A549 (cell line): ENCODE results near the gene CDK5R1. TPM values are rescaled to one million over a fixed set of nuclear protein-coding genes. Genes with fewer than 3 reads are reported as not detected.

Experiments used
- ATAC-seq, 2 experiments: fragments of 200-7000 bp in 1 of 2; fragments of >200 bp in 1 of 2; cut with Nextera tagmentation in 1 of 2; cut with Tn5 transposase in 1 of 2; 3 replicates each; pipeline versions ENCODE4 v1.8.0 to v1.9.1; 2018 to 2020; ENCODE audit warnings: mild to moderate bottlenecking in 1 of 2, moderate library complexity in 1 of 2
- CTCF ChIA-PET: fragments of 300-600 bp; sonication (Branson Sonifier 250); formaldehyde crosslinking; extraction: SDS; loops from one replicate; lab custom pipeline; 2021; ENCODE audit warnings: antibody characterized with exemption, inconsistent platforms; lab: Yijun Ruan, JAX
- POLR2A ChIA-PET: fragments of 350-600 bp; formaldehyde crosslinking; extraction: SDS; loops from one replicate; lab custom pipeline; 2021; ENCODE audit warnings: antibody characterized with exemption, inconsistent platforms; lab: Yijun Ruan, JAX
- DNase-seq, 2 experiments: peaks; one replicate each; pipeline versions ENCODE4 v3.0.0 to v3.0.0-alpha.2; 2011 to 2016; ENCODE audit warnings: low read depth in 1 of 2, low spot score in 1 of 2
- FAIRE-seq: peaks from 2 replicates; lab custom pipeline; 2011; peaks lifted over from hg19 to GRCh38; lab: Jason Lieb, UNC
- H3K27ac ChIP-seq, 2 experiments: fragments of >200 bp; sonication (Bioruptor Twin); formaldehyde crosslinking; 3 replicates each; pipeline ENCODE4 v1.5.1; 2016 to 2017
- H3K4me1 ChIP-seq: fragments of >200 bp; sonication (Bioruptor Twin); formaldehyde crosslinking; 3 replicates; pipeline ENCODE4 v1.6.1; 2016
- H3K4me2 ChIP-seq: fragments of >200 bp; sonication (Bioruptor Twin); formaldehyde crosslinking; 3 replicates; pipeline ENCODE4 v1.6.1; 2016
- H3K4me3 ChIP-seq: fragments of >200 bp; sonication (Bioruptor Twin); formaldehyde crosslinking; 3 replicates; pipeline ENCODE4 v1.5.1; 2016
- H3K9me3 ChIP-seq: fragments of >200 bp; sonication (Bioruptor Twin); formaldehyde crosslinking; 3 replicates; pipeline ENCODE4 v1.6.1; 2016
- BCL3 ChIP-seq: fragments of >200 bp; sonication (Bioruptor Twin); formaldehyde crosslinking; IDR thresholded peaks from 3 replicates; pipeline ENCODE4 v1.6.1; 2016
- BHLHE40 ChIP-seq: IDR thresholded peaks from 2 replicates; pipeline ENCODE4 v1.6.1; 2012; ENCODE audit warnings: low read depth, low read length, inconsistent platforms
- CHD2 ChIP-seq: fragments of 150-350 bp; IDR thresholded peaks from 2 replicates; pipeline ENCODE4 v1.6.1; 2014; ENCODE audit warnings: low read length; ENCODE audit not compliant: partially characterized antibody
- EHF ChIP-seq: fragments of 250-450 bp; sonication (Bioruptor Pico); IDR thresholded peaks from 2 replicates; pipeline ENCODE4 v1.5.0; 2020; ENCODE audit warnings: mild to moderate bottlenecking
- EP300 ChIP-seq, 2 experiments: fragments of >200 bp; sonication (Bioruptor Twin); formaldehyde crosslinking; IDR thresholded peaks; 2 replicates in 1 of 2; 3 replicates in 1 of 2; pipeline ENCODE4 v1.6.1; 2016 to 2017
- FOSB ChIP-seq: fragments of 250-450 bp; sonication (Bioruptor Pico); IDR thresholded peaks from 2 replicates; pipeline ENCODE4 v1.5.0; 2020; ENCODE audit warnings: mild to moderate bottlenecking, moderate library complexity
- FOSL2 ChIP-seq, 2 experiments: fragments of 450-650 bp in 1 of 2; fragments of >200 bp in 1 of 2; sonication (Bioruptor Twin) in 1 of 2; formaldehyde crosslinking; IDR thresholded peaks; 2 replicates each; pipeline versions ENCODE4 v1.5.0 to v1.6.1; 2016 to 2020; ENCODE audit warnings: mild to moderate bottlenecking in 1 of 2, moderate library complexity in 1 of 2
- FOXS1 ChIP-seq: fragments of 250-450 bp; sonication (Bioruptor Pico); IDR thresholded peaks from 2 replicates; pipeline ENCODE4 v1.5.0; 2020; ENCODE audit warnings: mild to moderate bottlenecking, moderate library complexity
- HES2 ChIP-seq: fragments of >200 bp; sonication (Bioruptor Twin); formaldehyde crosslinking; IDR thresholded peaks from 2 replicates; pipeline ENCODE4 v1.6.1; 2016
- HMGXB4 ChIP-seq: fragments of 250-450 bp; sonication (Bioruptor Pico); IDR thresholded peaks from 2 replicates; pipeline ENCODE4 v1.5.0; 2021; ENCODE audit warnings: mild to moderate bottlenecking, moderate library complexity, borderline replicate concordance
- JUN ChIP-seq, 2 experiments: fragments of >200 bp; sonication (Bioruptor Twin); formaldehyde crosslinking; IDR thresholded peaks; 2 replicates in 1 of 2; 3 replicates in 1 of 2; pipeline ENCODE4 v1.6.1; 2016 to 2017
- KDM1A ChIP-seq: fragments of 200-600 bp; sonication (generic); IDR thresholded peaks from 2 replicates; pipeline ENCODE4 v1.6.1; 2016; ENCODE audit warnings: low read depth, mild to moderate bottlenecking
- KDM5A ChIP-seq: fragments of 200-600 bp; sonication (generic); IDR thresholded peaks from 2 replicates; pipeline ENCODE4 v1.6.1; 2016; ENCODE audit warnings: antibody characterized with exemption, mild to moderate bottlenecking
- MAFK ChIP-seq: fragments of 450-650 bp; IDR thresholded peaks from 2 replicates; pipeline ENCODE4 v1.6.1; 2014; ENCODE audit not compliant: partially characterized antibody
- MAX ChIP-seq: IDR thresholded peaks from 2 replicates; pipeline ENCODE4 v1.6.1; 2012
- MAZ ChIP-seq: fragments of 150-350 bp; IDR thresholded peaks from 2 replicates; pipeline ENCODE4 v1.6.1; 2014; ENCODE audit warnings: antibody characterized with exemption, low read depth, low read length, borderline replicate concordance
- MYC ChIP-seq: IDR thresholded peaks from 2 replicates; pipeline ENCODE4 v1.6.1; 2012; ENCODE audit warnings: mild to moderate bottlenecking, inconsistent platforms, low read length, improper control_type of control experiment, borderline replicate concordance
- NFE2L2 ChIP-seq: fragments of 150-350 bp; conservative IDR thresholded peaks from 2 replicates; pipeline ENCODE4 v1.6.1; 2014; ENCODE audit warnings: low read length
- NPAS2 ChIP-seq: fragments of 250-450 bp; sonication (Bioruptor Pico); IDR thresholded peaks from 2 replicates; pipeline ENCODE4 v1.8.0; 2022; ENCODE audit warnings: mild to moderate bottlenecking, moderate library complexity, borderline replicate concordance
- NR3C1 ChIP-seq: fragments of >200 bp; sonication (Bioruptor Twin); formaldehyde crosslinking; IDR thresholded peaks from 3 replicates; pipeline ENCODE4 v1.6.1; 2017
- POLR2A ChIP-seq: IDR thresholded peaks from 2 replicates; pipeline ENCODE4 v1.6.1; 2012; ENCODE audit warnings: mild to moderate bottlenecking, low read length
- RAD21 ChIP-seq, 2 experiments: fragments of >200 bp in 1 of 2; sonication (Bioruptor Twin) in 1 of 2; formaldehyde crosslinking in 1 of 2; IDR thresholded peaks in 1 of 2; conservative IDR thresholded peaks in 1 of 2; 2 replicates in 1 of 2; 3 replicates in 1 of 2; pipeline ENCODE4 v1.6.1; 2012 to 2018; ENCODE audit warnings: inconsistent platforms in 1 of 2
- RCOR1 ChIP-seq: fragments of 150-350 bp; IDR thresholded peaks from 2 replicates; pipeline ENCODE4 v1.6.1; 2014; ENCODE audit warnings: antibody characterized with exemption, low read length, low read depth
- REST ChIP-seq: fragments of 200-600 bp; sonication (generic); IDR thresholded peaks from 2 replicates; pipeline ENCODE4 v1.6.1; 2016; ENCODE audit warnings: antibody characterized with exemption, mild to moderate bottlenecking, moderate library complexity
- RFX5 ChIP-seq: fragments of 450-650 bp; IDR thresholded peaks from 2 replicates; pipeline ENCODE4 v1.7.1; 2014; ENCODE audit warnings: antibody characterized with exemption, mild to moderate bottlenecking, moderate library complexity
- SMC3 ChIP-seq: fragments of >200 bp; sonication (Bioruptor Twin); formaldehyde crosslinking; IDR thresholded peaks from 3 replicates; pipeline ENCODE4 v1.6.1; 2018; ENCODE audit warnings: inconsistent platforms
- TFCP2L1 ChIP-seq: fragments of 250-450 bp; sonication (Bioruptor Pico); IDR thresholded peaks from 2 replicates; pipeline ENCODE4 v1.5.0; 2021; ENCODE audit warnings: mild to moderate bottlenecking
- TP53 ChIP-seq: fragments of 250-450 bp; sonication (Bioruptor Pico); IDR thresholded peaks from 2 replicates; pipeline ENCODE4 v1.5.0; 2021; ENCODE audit warnings: mild to moderate bottlenecking, moderate library complexity
- USF2 ChIP-seq: fragments of 450-650 bp; IDR thresholded peaks from 2 replicates; pipeline ENCODE4 v1.6.1; 2014; ENCODE audit warnings: antibody characterized with exemption
- WGBS: methylation state at CpG from one replicate; pipeline ENCODE4 v1.1.6; 2017; ENCODE audit errors: missing lambda C conversion rate; 5-methylcytosine and 5-hydroxymethylcytosine counted together
- polyA plus RNA-seq, 4 experiments: library from polyadenylated mRNA; depleted of rRNA in 3 of 4; stranded (reverse); fragments of >200 nt; fragmentation: RNase III in 1 of 4; extraction: RNeasy Plus Mini Kit Qiagen cat#74134 plus additional on column Dnase treatment in 1 of 4; gene quantifications; 2 replicates in 3 of 4; 3 replicates in 1 of 4; pipeline ENCODE4 v1.2.3, GENCODE V29; 2011 to 2017

CDK5R1 gene
- polyA plus RNA-seq, 2 of the 4 experiments (the other 2 are of a cell fraction), result 0.93 to 2.8 TPM

- TF ChIP-seq NFE2L2 (no peak), MAX (no peak), TP53 (CRISPR knock-in tag) (no peak), RCOR1 (no peak)
These were observed 42.9 kb upstream of the CDK5R1 start (continued) for GRCh38 chr17:32443827-32444300.

- Histone ChIP-seq H3K4me2 (peak within 1 kb of the TSS; percentile 90), H3K4me1 (peaks cover 19% of the 10 kb centered on the region), H3K9me3 (no peaks in the 10 kb centered on the region), H3K27ac (peak within 1 kb of the TSS; percentile 95 to 97), H3K4me3 (peak within 1 kb of the TSS; percentile 92)
- ChIA-PET POLR2A (interaction anchor here (0.6 to 2.0 kb wide), 13 partner anchors 9 to 433 kb away, joined by 3 to 7 read pairs (median 3); partner anchors contain the start of genes CDK5R1, MYO1D and ZNF207), CTCF (interaction anchor here (0.6 to 9.8 kb wide), 40 partner anchors 9 to 1686 kb away, joined by 3 to 138 read pairs (median 6); partner anchors contain the start of genes C17orf75 and CDK5R1)
- WGBS, result 2% methylated on average over 38 of the region's 74 CpGs
- DNase-seq (peak; percentile 98 to 99), FAIRE-seq (no peak), ATAC-seq (peak; percentile 95 to 98)
- TF ChIP-seq HES2, result no peak
- no peak for TF ChIP-seq RCOR1
- no peak for TF ChIP-seq NR3C1
- TF ChIP-seq FOSB, result no peak
- no peak for TF ChIP-seq TP53 (CRISPR knock-in tag)
- TF ChIP-seq CHD2, result peak; percentile 27
- TF ChIP-seq JUN (IDR thresholded peaks at IDR 0.05), result peak; percentile 88 to 95; a peak in 4 of 5 replicates
- no peak for TF ChIP-seq EP300 (IDR thresholded peaks at IDR 0.05)
- no peak for TF ChIP-seq BHLHE40
- no peak for TF ChIP-seq KDM1A
- TF ChIP-seq TFCP2L1 (CRISPR knock-in tag), result no peak
- TF ChIP-seq NPAS2 (CRISPR knock-in tag), result no peak
- peak; percentile 85 for TF ChIP-seq POLR2A
- peak; percentile 84; the same call in 1 of the 2 replicates for TF ChIP-seq MAZ
- peak; percentile 84; the same call in 1 of the 3 replicates for TF ChIP-seq BCL3
- peak; percentile 50; the same call in 2 of the 3 replicates for TF ChIP-seq SMC3
- TF ChIP-seq FOXS1 (CRISPR knock-in tag), result no peak
- TF ChIP-seq REST, result no peak
- peak; percentile 83 for TF ChIP-seq KDM5A
- peak; percentile 75 for TF ChIP-seq MAX
- no peak for TF ChIP-seq EHF
- TF ChIP-seq RFX5, result no peak
- peak; percentile 63; the same call in 1 of the 2 replicates for TF ChIP-seq MYC
- peak; percentile 44 to 59; a peak in 4 of 5 replicates for TF ChIP-seq RAD21 (conservative IDR thresholded peaks at IDR 0.05 in 1 of 2, IDR thresholded peaks at IDR 0.05 in 1 of 2)
- no peak for TF ChIP-seq USF2
- TF ChIP-seq FOSL2 (IDR thresholded peaks at IDR 0.05), result no peak
- TF ChIP-seq FOSL2 (CRISPR knock-in tag; IDR thresholded peaks at IDR 0.05), result peak; percentile 50
- peak; percentile 75 for TF ChIP-seq MAFK
- TF ChIP-seq HMGXB4 (CRISPR knock-in tag), result no peak; the same call in 1 of the 2 replicates
These were observed 42.3 kb upstream of the CDK5R1 start, which contains the start of gene PSMD11 for GRCh38 chr17:32444301-32445073. PSMD11 (plus strand) TSS chr17:32444510; CDS start chr17:32444524, 14 bp downstream.
